Epithelial cell of proximal tubule (primary cell): Measurements from ENCODE around the gene ASCC3. TPM values are rescaled to one million over a fixed set of nuclear protein-coding genes. Genes with fewer than 3 reads are reported as not detected.

Experiments used
- DNase-seq: peaks from one replicate; pipeline ENCODE4 v3.0.0-alpha.2; 2011; ENCODE audit warnings: low read depth
- H3K4me3 ChIP-seq: 2 replicates; pipeline ENCODE4 v1.5.1; 2011; ENCODE audit warnings: low read depth, mild to moderate bottlenecking, low read length
- CTCF ChIP-seq: conservative IDR thresholded peaks from 2 replicates; pipeline ENCODE4 v1.5.1; 2012; ENCODE audit warnings: low read depth, mild to moderate bottlenecking, low read length
- total RNA-seq: library from RNA; depleted of rRNA; stranded (reverse); fragments of >200 nt; gene quantifications from 2 replicates; pipeline ENCODE4 v1.2.3, GENCODE V29; 2015

ASCC3 gene
- total RNA-seq, 1 donor from 2014 or later = 28.6 TPM

GRCh38 chr6:100730001-100730980, 150.8 kb downstream of the ASCC3 start:
- TF ChIP-seq CTCF = no peak
- DNase-seq = no peak

DNA sequence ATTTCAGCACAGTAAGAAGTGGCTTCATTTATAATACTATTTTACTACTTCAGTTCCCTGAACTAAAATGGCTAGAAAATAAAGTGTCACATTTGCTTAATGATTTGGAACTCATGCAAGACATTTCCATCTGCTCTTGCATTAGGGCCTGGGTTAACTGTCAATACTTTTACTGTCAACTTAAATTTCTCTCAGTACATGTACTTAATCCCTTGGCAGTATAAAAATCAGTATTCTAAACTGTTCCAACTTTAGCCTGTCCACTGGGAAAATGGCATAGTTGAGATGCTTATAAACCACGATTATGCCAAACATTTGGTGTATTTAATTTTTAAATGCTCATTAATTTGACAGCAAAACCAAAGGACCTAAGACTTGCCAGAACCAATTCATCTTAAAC, 154.5 kb downstream of the ASCC3 start:
- H3K4me3 ChIP-seq = no peak overlapping the region
- no peak for TF ChIP-seq CTCF
- DNase-seq = no peak

More at GRCh38 chr6:100730001-100730980, 150.8 kb downstream of the ASCC3 start:
- H3K4me3 ChIP-seq = no peak overlapping the region

- no peak for TF ChIP-seq CTCF
- no peak for DNase-seq
These were observed 156.4 kb downstream of the ASCC3 start for GRCh38 chr6:100724696-100725095.

DNA sequence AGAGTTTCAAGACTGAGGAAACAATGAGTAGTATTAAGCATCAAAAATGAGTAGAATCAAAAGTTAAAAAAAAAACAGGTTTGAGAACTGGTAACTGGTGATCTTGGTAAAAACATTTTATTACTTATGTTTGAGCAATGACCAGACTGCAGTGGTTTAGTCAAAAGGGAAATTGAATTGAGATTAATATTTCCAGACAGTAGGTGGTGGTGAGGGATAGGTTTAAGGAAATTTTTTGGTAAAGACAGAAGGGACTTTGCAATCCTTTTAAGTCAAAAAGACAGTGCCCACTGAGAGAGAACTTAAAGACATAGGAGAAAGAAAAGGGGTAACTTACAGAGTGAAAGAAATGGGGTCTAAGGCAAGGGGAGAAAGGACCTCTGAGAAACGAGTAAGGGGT, 156.9 kb downstream of the ASCC3 start:
- DNase-seq = no peak
- no peak for TF ChIP-seq CTCF
- H3K4me3 ChIP-seq = no peak overlapping the region

More at GRCh38 chr6:100724696-100725095, 156.4 kb downstream of the ASCC3 start:
- H3K4me3 ChIP-seq = no peak overlapping the region

DNA sequence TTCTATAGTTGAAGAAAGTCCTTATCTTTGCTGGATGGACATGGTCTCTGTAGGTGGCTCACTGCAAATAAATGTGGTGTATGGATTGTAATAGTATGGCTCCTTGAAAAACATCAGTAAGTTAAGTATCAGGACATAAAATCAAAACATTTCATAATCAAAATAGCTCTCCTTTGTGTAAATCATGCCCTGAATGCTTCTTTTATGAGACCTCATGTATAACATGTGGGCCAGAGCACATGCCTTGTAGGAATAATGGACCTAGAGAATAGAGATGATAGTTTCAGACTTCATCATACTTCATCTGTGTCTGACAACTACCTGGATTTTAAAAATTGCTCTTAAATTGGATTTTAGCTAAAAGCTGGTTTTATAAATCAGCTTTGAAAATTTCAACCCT, 159.9 kb downstream of the ASCC3 start:
- H3K4me3 ChIP-seq = no peak overlapping the region

GRCh38 chr6:100719883-100720682, 161.0 kb downstream of the ASCC3 start:
- TF ChIP-seq CTCF = peak; percentile 55
- H3K4me3 ChIP-seq = no peak overlapping the region
- no peak for DNase-seq

More for the DNA sequence above, 159.9 kb downstream of the ASCC3 start:
- no peak for DNase-seq
- TF ChIP-seq CTCF = no peak
